ENCODE measurements around the gene PKP2.

DNA sequence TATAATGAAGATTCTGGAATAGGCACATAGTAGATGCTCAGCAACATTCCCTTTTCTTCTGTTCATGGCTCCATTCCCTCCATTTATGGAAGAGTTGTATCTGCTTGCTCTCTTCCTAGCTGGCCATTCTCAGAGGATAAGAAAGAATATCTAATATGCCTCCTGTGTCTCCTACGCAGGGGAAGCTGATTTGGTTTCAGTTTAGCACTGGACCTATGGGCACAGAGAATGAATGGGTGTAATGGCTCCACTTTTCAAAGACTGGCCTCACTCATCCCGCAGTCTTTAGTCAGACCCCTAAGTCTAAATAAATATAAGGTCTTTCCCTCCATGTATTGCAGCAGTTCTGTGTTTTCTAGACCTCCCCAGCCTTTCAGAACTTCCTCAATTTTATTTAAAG, 2.0 kb downstream of the PKP2 start:
- no peak for TF ChIP-seq CTCF (IDR thresholded peaks at IDR 0.05)
- TF ChIP-seq POLR2AphosphoS5 (IDR thresholded peaks at IDR 0.05): no peak
